Lower leg skin (tissue), 3 donors: ENCODE measurements around the gene CHST8.

Source experiments
- CTCF ChIP-seq, 3 donors: fragments of 450-650 bp; IDR thresholded peaks; one replicate each; pipeline ENCODE4 v1.5.1; 2016; ENCODE audit warnings: antibody characterized with exemption in 3 of 3, mild to moderate bottlenecking in 3 of 3, moderate library complexity in 2 of 3
- POLR2A ChIP-seq, 2 donors: fragments of 450-650 bp; IDR thresholded peaks; one replicate each; pipeline ENCODE4 v1.6.1; 2016 to 2017; ENCODE audit warnings: antibody characterized with exemption in 2 of 2, mild to moderate bottlenecking in 1 of 2, moderate library complexity in 1 of 2

- TF ChIP-seq CTCF (IDR thresholded peaks at IDR 0.05) (no peak), POLR2A (IDR thresholded peaks at IDR 0.05) (no peak)
Measured at GRCh38 chr19:33737681-33738371, 116.1 kb downstream of the CHST8 start.
